Adrenal gland (tissue), 12 donors: ENCODE measurements around the gene NUP98. TPM values are rescaled to one million over a fixed set of nuclear protein-coding genes. Genes with fewer than 3 reads are reported as not detected.

Experiments
- DNase-seq, 7 donors: peaks; one replicate each; pipeline ENCODE4 v3.0.0-alpha.2; 2019 to 2020
- H3K27ac ChIP-seq, 5 donors: fragments of 200-600 bp; sonication (generic) in 4 of 5; 1 replicate in 3 of 5; 2 replicates in 2 of 5; pipeline versions ENCODE4 v1.5.1 to v1.8.0; 2016 to 2020; ENCODE audit warnings: mild to moderate bottlenecking in 1 of 5
- H3K27me3 ChIP-seq: fragments of 200-600 bp; 2 replicates; pipeline ENCODE4 v1.8.0; 2021
- H3K36me3 ChIP-seq, 2 donors: fragments of 200-600 bp; replicated peaks in 1 of 2; 1 replicate in 1 of 2; 2 replicates in 1 of 2; pipeline versions ENCODE4 v1.5.1 to v1.8.0; 2018 to 2022
- H3K4me1 ChIP-seq, 2 donors: fragments of 200-600 bp; replicated peaks in 1 of 2; 1 replicate in 1 of 2; 2 replicates in 1 of 2; pipeline versions ENCODE4 v1.5.1 to v1.8.0; 2018 to 2021
- H3K4me3 ChIP-seq, 4 donors: fragments of 200-600 bp; sonication (generic) in 3 of 4; one replicate each; pipeline ENCODE4 v1.5.1; 2016 to 2018
- H3K9me3 ChIP-seq, 3 donors: fragments of 200-600 bp; sonication (generic) in 1 of 3; replicated peaks in 1 of 3; 1 replicate in 2 of 3; 2 replicates in 1 of 3; pipeline versions ENCODE4 v1.5.1 to v1.8.0; 2016 to 2021
- CTCF ChIP-seq, 6 experiments: fragments of 450-650 bp in 4 of 6; fragments of 200-600 bp in 2 of 6; sonication (generic) in 1 of 6; IDR thresholded peaks; 1 replicate in 5 of 6; 2 replicates in 1 of 6; pipeline versions ENCODE4 v1.5.1 to v1.8.0; 2016 to 2021; ENCODE audit warnings: antibody characterized with exemption in 6 of 6, mild to moderate bottlenecking in 2 of 6, moderate library complexity in 1 of 6
- POLR2A ChIP-seq, 2 donors: fragments of 450-650 bp; IDR thresholded peaks; one replicate each; pipeline ENCODE4 v1.6.1; 2017; ENCODE audit warnings: antibody characterized with exemption in 2 of 2, mild to moderate bottlenecking in 2 of 2, moderate library complexity in 1 of 2
- WGBS, 4 donors: extraction: QIAGEN DNeasy Blood & Tissue Kit in 2 of 4; methylation state at CpG; one replicate each; pipeline versions ENCODE4 v1.1.5 to v1.1.7; 2013 to 2017; 5-methylcytosine and 5-hydroxymethylcytosine counted together
- intact Hi-C, 2 donors: fragments of 100-400 bp; cut with DNase I; formaldehyde crosslinking; loops; one replicate each; pipeline versions ENCODE4 v1.14.1 to v1.15.0; 2022 to 2023
- polyA plus RNA-seq, 3 donors: library from polyadenylated mRNA; stranded (reverse); fragments of 200-250 nt in 2 of 3; fragments of 350-450 nt in 1 of 3; fragmentation: Illumina TruSeq in 1 of 3; extraction: RNeasy Lipid Tissue Mini Kit (QIAGEN cat#74804) in 1 of 3; gene quantifications; one replicate each; pipeline ENCODE4 v1.2.3, GENCODE V29; 2013 to 2014
- total RNA-seq, 9 donors: library from RNA; depleted of rRNA in 4 of 9; stranded (reverse); fragments of >200 nt in 4 of 9; fragments of 120-200 nt in 1 of 9; fragmentation: NEBNext Ultra II Directional in 1 of 9; extraction: Animal tissue kit (Norgen Biotek cat#: 25700) in 1 of 9; gene quantifications; one replicate each; pipeline versions ENCODE4 v1.1.0 to v1.2.4, GENCODE V29; 2013 to 2023
- donor health status: healthy with polysubstance abuse.
- donor health status: Bipolar disorder and iron deficiency.
- donor health status: DM: yes; HTN: yes; CAD: no.
- donor health status: DM: no; HTN: no; CAD: no.
- donor health status: DM: no; HTN: no; CAD: no.
- donor health status: DM: yes; HTN: yes; CAD: no.

The NUP98 gene
- total and polyA plus RNA-seq, 12 donors = 14.6 to 226 (median 56.9) TPM

- intact Hi-C loops = no loop called here
- Histone ChIP-seq H3K4me1 (no peaks in the 10 kb centered on the region), H3K36me3 (peaks cover 0 to 81% of the 10 kb centered on the region in 2 donors), H3K9me3 (no peaks in the 10 kb centered on the region), H3K27ac (no peak overlapping the region), H3K4me3 (no peak overlapping the region), H3K27me3 (no peaks in the 10 kb centered on the region)
- WGBS, 4 donors = 40 to 82% (median 58%) methylated on average over 1 of the region's 1 CpG
- TF ChIP-seq POLR2A (IDR thresholded peaks at IDR 0.05) (no peak), CTCF (IDR thresholded peaks at IDR 0.05) (no peak)
- DNase-seq = peak in 1 of 7 donors; percentile 7
Measured at GRCh38 chr11:3747704-3748103, 49.6 kb downstream of the NUP98 start.

- Histone ChIP-seq H3K36me3 (peaks cover 0 to 76% of the 10 kb centered on the region in 2 donors), H3K9me3 (no peaks in the 10 kb centered on the region), H3K4me3 (no peak overlapping the region), H3K27me3 (no peaks in the 10 kb centered on the region), H3K27ac (no peak overlapping the region), H3K4me1 (no peaks in the 10 kb centered on the region)
- no peak for TF ChIP-seq CTCF (IDR thresholded peaks at IDR 0.05)
- TF ChIP-seq POLR2A (IDR thresholded peaks at IDR 0.05) = no peak
- 92 to 95% (median 93%) methylated on average over 5 of the region's 5 CpGs for WGBS, 4 donors
- intact Hi-C loops = no loop called here
- DNase-seq = no peak
Measured at GRCh38 chr11:3745161-3745560, 52.2 kb downstream of the NUP98 start.

GRCh38 chr11:3738723-3739122 lies 58.6 kb downstream of the NUP98 start:
- H3K4me1 ChIP-seq = peaks cover 0 to 4% of the 10 kb centered on the region in 2 donors
- no peaks in the 10 kb centered on the region for H3K9me3 ChIP-seq
- intact Hi-C loops = no loop called here
- peak overlapping the region in 1 of 5 donors; percentile 45 for H3K27ac ChIP-seq
- peaks cover 0 to 67% of the 10 kb centered on the region in 2 donors for H3K36me3 ChIP-seq
- no peak overlapping the region for H3K4me3 ChIP-seq
- WGBS, 4 donors = 90 to 100% (median 96%) methylated on average over 1 of the region's 1 CpG
- H3K27me3 ChIP-seq = no peaks in the 10 kb centered on the region
- no peak for DNase-seq
- TF ChIP-seq POLR2A (IDR thresholded peaks at IDR 0.05) (no peak), CTCF (IDR thresholded peaks at IDR 0.05) (no peak)

GRCh38 chr11:3738241-3738640 lies 59.1 kb downstream of the NUP98 start:
- intact Hi-C loops = no loop called here
- Histone ChIP-seq H3K27ac (peak overlapping the region in 1 of 5 donors; percentile 45), H3K27me3 (no peaks in the 10 kb centered on the region), H3K9me3 (no peaks in the 10 kb centered on the region), H3K4me1 (peaks cover 0 to 4% of the 10 kb centered on the region in 2 donors), H3K4me3 (no peak overlapping the region), H3K36me3 (peaks cover 0 to 67% of the 10 kb centered on the region in 2 donors)
- TF ChIP-seq POLR2A (IDR thresholded peaks at IDR 0.05) (no peak), CTCF (IDR thresholded peaks at IDR 0.05) (no peak)
- 90 to 100% (median 99%) methylated on average over 1 of the region's 1 CpG for WGBS, 4 donors
- no peak for DNase-seq
